GM21528 (cell line): Measurements from ENCODE around the gene CATSPERZ.

Experiments
- ATAC-seq: cut with Tn5 transposase; IDR thresholded peaks from one replicate; pipeline ENCODE4 v1.9.1; 2021; ENCODE audit warnings: mild to moderate bottlenecking, moderate library complexity; ENCODE audit not compliant: unreplicated experiment, low FRiP score

The CATSPERZ gene

GRCh38 chr11:64352995-64353714 lies 53.0 kb downstream of the CATSPERZ start:
- ATAC-seq = no peak

GRCh38 chr11:64353715-64354506 lies 53.8 kb downstream of the CATSPERZ start:
- no peak for ATAC-seq
